ENCODE measurements around the gene CARS2. TPM values are rescaled to one million over a fixed set of nuclear protein-coding genes. Genes with fewer than 3 reads are reported as not detected.

CARS2 gene
- polyA plus RNA-seq, 1 donor (not counting 4 experiments of a cell fraction or from before 2014, with no cell fraction given): 90.0 TPM

DNA sequence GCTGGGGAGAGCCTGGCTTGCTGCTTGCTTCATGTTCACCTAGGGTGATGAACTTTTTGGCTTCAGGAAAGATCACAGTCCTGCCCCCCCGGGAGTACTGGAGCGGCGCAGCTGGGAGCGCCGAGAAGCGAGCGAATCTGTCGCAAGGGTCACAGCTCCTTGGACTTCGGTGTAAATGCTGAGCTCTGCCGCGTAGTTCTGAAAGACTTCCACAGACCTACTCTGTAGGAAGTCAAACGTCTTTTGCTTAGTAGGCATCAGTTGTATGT lies 10.3 kb upstream of the CARS2 start:
- Histone ChIP-seq H3K9me3 (ENCODE audit: control insufficient read depth, low read depth, low read length) (no peaks in the 10 kb centered on the region), H3K9me1 (ENCODE audit: control insufficient read depth, extremely low read depth, insufficient read depth, low read length) (no peaks in the 10 kb centered on the region), H3K27ac (ENCODE audit: control insufficient read depth, insufficient read depth, low read length) (peak overlapping the region; percentile 84), H3K36me3 (ENCODE audit: control insufficient read depth in 2 of 2, extremely low read depth in 1 of 2, insufficient read depth in 2 of 2, low read length in 2 of 2) (peaks cover 1 to 5% of the 10 kb centered on the region in 2 experiments), H3K4me2 (ENCODE audit: control insufficient read depth, extremely low read depth, insufficient read depth, low read depth, low read length) (peak overlapping the region; percentile 95), H3K4me1 (ENCODE audit: control insufficient read depth, extremely low read depth, insufficient read depth, low read length) (peaks cover 7% of the 10 kb centered on the region), H3K79me2 (ENCODE audit: control insufficient read depth, insufficient read depth, low read length) (peaks cover 53% of the 10 kb centered on the region), H2AFZ (ENCODE audit: control insufficient read depth, low read length) (peak overlapping the region; percentile 80), H3K4me3 (ENCODE audit: control insufficient read depth in 2 of 3, extremely low read depth in 1 of 3, insufficient read depth in 2 of 3, low read depth in 1 of 3, low read length in 3 of 3) (peak overlapping the region; percentile 83 to 98 (median 96)), H3K27me3 (ENCODE audit: control insufficient read depth, extremely low read depth, insufficient read depth, low read length) (no peaks in the 10 kb centered on the region), H3K9ac (ENCODE audit: control insufficient read depth, extremely low read depth, insufficient read depth, low read length) (peak overlapping the region; percentile 95), H4K20me1 (ENCODE audit: control insufficient read depth, extremely low read depth, insufficient read depth, low read length) (no peaks in the 10 kb centered on the region)
- TF ChIP-seq, protein P1, sequence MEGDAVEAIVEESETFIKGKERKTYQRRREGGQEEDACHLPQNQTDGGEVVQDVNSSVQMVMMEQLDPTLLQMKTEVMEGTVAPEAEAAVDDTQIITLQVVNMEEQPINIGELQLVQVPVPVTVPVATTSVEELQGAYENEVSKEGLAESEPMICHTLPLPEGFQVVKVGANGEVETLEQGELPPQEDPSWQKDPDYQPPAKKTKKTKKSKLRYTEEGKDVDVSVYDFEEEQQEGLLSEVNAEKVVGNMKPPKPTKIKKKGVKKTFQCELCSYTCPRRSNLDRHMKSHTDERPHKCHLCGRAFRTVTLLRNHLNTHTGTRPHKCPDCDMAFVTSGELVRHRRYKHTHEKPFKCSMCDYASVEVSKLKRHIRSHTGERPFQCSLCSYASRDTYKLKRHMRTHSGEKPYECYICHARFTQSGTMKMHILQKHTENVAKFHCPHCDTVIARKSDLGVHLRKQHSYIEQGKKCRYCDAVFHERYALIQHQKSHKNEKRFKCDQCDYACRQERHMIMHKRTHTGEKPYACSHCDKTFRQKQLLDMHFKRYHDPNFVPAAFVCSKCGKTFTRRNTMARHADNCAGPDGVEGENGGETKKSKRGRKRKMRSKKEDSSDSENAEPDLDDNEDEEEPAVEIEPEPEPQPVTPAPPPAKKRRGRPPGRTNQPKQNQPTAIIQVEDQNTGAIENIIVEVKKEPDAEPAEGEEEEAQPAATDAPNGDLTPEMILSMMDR (optimal IDR thresholded peaks at IDR 0.05 in 1 of 3, IDR thresholded peaks at IDR 0.05 in 1 of 3, conservative IDR thresholded peaks at IDR 0.05 in 1 of 3; ENCODE audit: extremely low read depth in 1 of 3, insufficient read depth in 2 of 3, low read length in 3 of 3): no peak
- no peak for TF ChIP-seq EZH2 (IDR thresholded peaks at IDR 0.05; ENCODE audit: low read length)
- dilution Hi-C loops (cut with MboI; ENCODE audit: extremely low pct_ligation_motif_present, low sequenced_read_pairs): no loop called here
- FAIRE-seq (no peak), DNase-seq (ENCODE audit: low read depth, low spot score) (no peak)

DNA sequence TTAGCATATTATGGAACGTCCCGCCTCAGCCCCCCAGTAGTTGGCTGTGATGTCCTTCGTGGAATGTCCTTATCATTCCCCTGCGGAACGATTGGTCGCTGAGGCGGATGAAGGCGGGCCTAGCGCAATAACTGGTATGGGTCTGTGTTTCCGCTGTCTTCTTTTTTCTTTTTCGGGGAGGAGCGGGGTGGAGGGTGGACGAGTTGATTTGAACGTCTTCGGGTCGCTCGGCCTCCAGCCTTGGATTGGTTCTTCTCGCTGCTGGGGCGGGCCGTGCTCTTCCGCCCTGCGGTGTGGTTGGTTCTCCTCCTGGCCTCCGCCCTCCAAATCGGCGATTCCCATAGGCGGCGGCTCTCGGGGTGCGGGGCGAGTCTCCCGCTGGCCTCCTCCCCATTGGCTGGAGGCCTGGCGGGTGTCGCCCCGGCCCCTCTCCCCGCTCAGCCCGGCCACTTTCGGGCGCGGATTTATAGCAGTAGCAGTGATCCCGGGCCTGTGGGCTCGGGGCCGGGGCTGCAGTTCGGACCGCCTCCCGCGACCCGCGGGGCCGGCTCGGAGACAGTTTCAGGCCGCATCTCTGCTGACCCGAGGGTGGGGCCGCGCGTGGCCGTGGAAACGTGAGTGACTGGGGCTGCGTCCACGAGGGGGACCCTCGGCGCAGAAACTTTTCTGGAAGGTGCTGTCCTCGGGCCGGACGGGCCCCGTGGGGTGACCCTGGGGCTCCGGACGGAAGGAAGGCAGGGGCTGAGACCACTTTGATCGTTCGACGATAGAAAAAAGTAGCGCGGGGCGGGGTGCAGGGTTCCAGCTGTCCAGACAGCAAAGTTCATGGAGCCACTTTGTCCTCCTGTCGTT lies 9.7 kb upstream of the CARS2 start:
- dilution Hi-C loops (cut with MboI; ENCODE audit: extremely low pct_ligation_motif_present, low sequenced_read_pairs): no loop called here
- Histone ChIP-seq H2AFZ (ENCODE audit: control insufficient read depth, low read length) (peak overlapping the region; percentile 80), H3K9me3 (ENCODE audit: control insufficient read depth, low read depth, low read length) (no peaks in the 10 kb centered on the region), H3K27me3 (ENCODE audit: control insufficient read depth, extremely low read depth, insufficient read depth, low read length) (no peaks in the 10 kb centered on the region), H3K79me2 (ENCODE audit: control insufficient read depth, insufficient read depth, low read length) (peaks cover 50% of the 10 kb centered on the region), H3K36me3 (ENCODE audit: control insufficient read depth in 2 of 2, extremely low read depth in 1 of 2, insufficient read depth in 2 of 2, low read length in 2 of 2) (peaks cover 1 to 5% of the 10 kb centered on the region in 2 experiments), H3K4me2 (ENCODE audit: control insufficient read depth, extremely low read depth, insufficient read depth, low read depth, low read length) (peak overlapping the region; percentile 95), H3K9me1 (ENCODE audit: control insufficient read depth, extremely low read depth, insufficient read depth, low read length) (no peaks in the 10 kb centered on the region), H3K9ac (ENCODE audit: control insufficient read depth, extremely low read depth, insufficient read depth, low read length) (peak overlapping the region; percentile 95), H4K20me1 (ENCODE audit: control insufficient read depth, extremely low read depth, insufficient read depth, low read length) (no peaks in the 10 kb centered on the region), H3K4me1 (ENCODE audit: control insufficient read depth, extremely low read depth, insufficient read depth, low read length) (peaks cover 7% of the 10 kb centered on the region), H3K4me3 (ENCODE audit: control insufficient read depth in 2 of 3, extremely low read depth in 1 of 3, insufficient read depth in 2 of 3, low read depth in 1 of 3, low read length in 3 of 3) (peak overlapping the region; percentile 88 to 98 (median 96)), H3K27ac (ENCODE audit: control insufficient read depth, insufficient read depth, low read length) (peak overlapping the region; percentile 84)
- peak; percentile 59 for FAIRE-seq
- TF ChIP-seq, protein P1 (optimal IDR thresholded peaks at IDR 0.05 in 1 of 3, IDR thresholded peaks at IDR 0.05 in 1 of 3, conservative IDR thresholded peaks at IDR 0.05 in 1 of 3; ENCODE audit: extremely low read depth in 1 of 3, insufficient read depth in 2 of 3, low read length in 3 of 3): peak in 1 of 3 experiments; percentile 3
- no peak for TF ChIP-seq EZH2 (IDR thresholded peaks at IDR 0.05; ENCODE audit: low read length)
- peak; percentile 86 for DNase-seq (ENCODE audit: low read depth, low spot score)
